GM03348 (cell line): ENCODE results near the gene NINJ2.
"Not testable (repeated sequence)": the region's sequence is repeated elsewhere in the genome, so short reads cannot be mapped to it uniquely, and the experiment has no call there.

ENCODE experiments used
- DNase-seq: peaks from one replicate; pipeline ENCODE4 v3.0.0; 2012; ENCODE audit warnings: low spot score

Gene NINJ2

GRCh38 chr12:586318-587071, 76.8 kb downstream of the NINJ2 start:
- DNase-seq = no peak

GRCh38 chr12:585062-586061, 77.9 kb downstream of the NINJ2 start:
- no peak for DNase-seq

- DNase-seq = no peak
Observed at GRCh38 chr12:583251-583869, 79.9 kb downstream of the NINJ2 start.

GRCh38 chr12:581746-582145, 81.5 kb downstream of the NINJ2 start:
- DNase-seq = no peak

GRCh38 chr12:581321-581720, 81.9 kb downstream of the NINJ2 start:
- no peak for DNase-seq

DNA sequence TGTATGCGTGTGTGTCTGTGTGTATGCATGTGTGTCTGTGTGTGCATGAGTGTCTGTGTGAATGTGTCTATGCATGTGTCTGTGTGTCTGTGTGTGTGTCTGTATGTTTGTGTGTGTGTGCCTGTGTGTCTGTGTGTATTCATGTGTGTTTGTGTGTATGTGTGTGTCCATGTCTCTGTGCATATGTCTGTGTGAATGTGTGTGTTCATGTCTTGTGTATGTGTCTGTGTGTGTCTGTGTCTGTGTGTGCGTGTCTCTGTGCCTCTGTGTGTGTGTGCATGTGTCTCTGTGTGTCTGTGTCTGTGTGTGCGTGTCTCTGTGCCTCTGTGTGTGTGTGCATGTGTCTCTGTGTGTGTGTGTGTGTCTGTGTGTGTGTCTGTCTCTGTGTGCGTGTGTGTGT, 82.4 kb downstream of the NINJ2 start:
- DNase-seq = no peak

DNA sequence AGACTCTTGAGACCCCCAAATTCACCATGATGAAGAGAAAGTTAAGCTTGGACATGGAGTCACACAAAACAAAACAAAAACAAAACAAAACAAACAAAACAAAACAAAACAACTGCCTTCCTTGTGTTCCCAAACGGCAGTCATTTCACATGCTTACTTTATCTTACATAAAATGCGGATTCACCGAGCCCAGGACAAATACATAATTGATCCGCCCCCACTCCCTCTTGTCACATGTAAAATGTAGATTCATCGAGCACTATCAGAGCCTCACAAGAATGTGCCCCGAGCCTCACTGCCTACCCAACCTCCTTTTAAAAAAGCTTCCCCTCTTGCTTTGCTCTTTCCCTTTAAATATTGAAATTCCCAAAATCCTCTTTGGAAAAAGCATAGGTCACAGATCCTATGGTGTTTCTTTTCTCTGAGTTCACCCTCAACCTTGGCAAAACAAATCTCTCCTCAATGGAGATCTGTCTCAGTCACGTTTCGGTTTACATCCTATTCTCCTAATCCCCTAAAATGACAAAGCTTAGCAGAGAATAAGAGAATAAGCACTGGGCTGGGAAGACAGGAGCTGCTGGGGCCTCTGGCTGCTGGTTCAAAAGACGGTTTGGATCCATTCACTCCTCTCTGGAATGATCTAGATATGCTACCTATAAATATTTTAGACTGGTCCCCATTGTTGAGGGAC, 83.7 kb downstream of the NINJ2 start:
- DNase-seq = no peak

DNA sequence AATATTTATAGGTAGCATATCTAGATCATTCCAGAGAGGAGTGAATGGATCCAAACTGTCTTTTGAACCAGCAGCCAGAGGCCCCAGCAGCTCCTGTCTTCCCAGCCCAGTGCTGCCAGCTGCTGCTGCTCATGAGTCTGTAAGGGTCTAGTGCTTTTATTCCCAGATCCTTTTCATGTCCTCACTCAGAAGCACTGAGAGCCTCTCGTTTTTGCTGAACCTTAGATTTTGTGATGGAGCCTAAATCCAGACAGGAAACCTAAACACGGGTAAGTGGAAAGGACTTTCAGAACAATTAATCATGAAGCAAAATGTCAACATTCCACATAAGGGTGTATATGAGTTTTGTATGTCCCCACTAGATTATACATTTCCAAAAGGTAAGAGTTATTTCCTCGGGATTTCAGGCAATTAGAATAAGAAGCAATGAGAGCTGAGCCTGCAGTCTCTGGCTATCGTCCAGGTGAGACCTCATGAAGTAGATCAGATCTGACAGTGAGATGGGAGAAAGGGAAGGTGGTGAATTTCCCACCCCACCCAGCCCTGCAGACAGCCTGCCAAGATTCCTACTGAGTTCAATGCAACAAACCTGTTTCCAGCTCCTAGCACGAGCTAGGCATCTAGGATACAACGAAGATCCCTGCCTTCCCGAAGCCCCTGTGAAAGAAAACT, 84.4 kb downstream of the NINJ2 start:
- DNase-seq = no peak

- not testable (repeated sequence) for DNase-seq
Observed at GRCh38 chr12:577994-578747, 85.1 kb downstream of the NINJ2 start.

DNA sequence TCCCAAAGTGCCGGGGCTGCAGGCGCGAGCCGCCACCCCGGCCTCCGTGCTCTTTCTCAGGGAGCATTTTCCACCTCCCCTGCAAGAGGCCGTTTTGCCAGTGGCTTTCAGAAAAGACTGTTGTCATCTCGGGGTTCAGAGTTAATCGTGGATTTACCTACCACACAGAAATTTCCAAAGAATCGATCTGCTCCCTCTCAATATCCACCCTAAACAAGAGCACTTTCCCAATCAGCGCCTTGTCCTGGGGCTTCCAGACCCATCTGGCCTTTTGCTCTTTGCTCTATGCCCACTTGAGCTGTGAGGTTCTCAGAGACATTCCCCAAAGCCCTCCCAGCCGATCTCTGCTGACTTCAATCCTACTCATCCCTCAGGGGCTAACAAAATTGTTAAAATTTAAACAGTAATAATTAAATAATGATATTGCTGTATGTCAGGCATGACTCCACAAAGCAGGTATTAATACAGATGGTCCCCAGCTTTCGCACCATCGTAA, 86.6 kb downstream of the NINJ2 start:
- DNase-seq = no peak

GRCh38 chr12:575948-576614, 87.2 kb downstream of the NINJ2 start:
- DNase-seq = peak; percentile 94

GRCh38 chr12:575129-575502, 88.1 kb downstream of the NINJ2 start:
- no peak for DNase-seq

- DNase-seq = peak; percentile 58
Observed at GRCh38 chr12:574475-575128, 88.6 kb downstream of the NINJ2 start.

DNA sequence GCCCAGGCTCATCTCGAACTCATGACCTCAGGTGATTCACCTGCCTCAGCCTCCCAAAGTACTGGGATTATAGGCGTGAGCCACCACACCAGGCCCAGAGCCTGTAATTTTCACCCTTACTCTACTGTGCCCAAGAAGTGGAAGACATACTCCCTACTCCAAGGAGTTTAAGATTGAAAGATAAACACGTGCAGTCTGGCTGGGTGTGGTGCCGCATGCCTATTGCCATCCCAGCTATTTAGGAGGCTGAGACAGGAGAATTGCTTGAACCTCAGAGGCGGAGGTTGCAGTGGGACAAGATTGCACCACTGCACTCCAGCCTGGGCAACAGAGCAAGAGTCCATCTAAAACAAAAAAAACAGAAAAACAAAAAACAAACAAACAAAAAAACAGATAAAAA, 90.0 kb downstream of the NINJ2 start:
- no peak for DNase-seq

DNA sequence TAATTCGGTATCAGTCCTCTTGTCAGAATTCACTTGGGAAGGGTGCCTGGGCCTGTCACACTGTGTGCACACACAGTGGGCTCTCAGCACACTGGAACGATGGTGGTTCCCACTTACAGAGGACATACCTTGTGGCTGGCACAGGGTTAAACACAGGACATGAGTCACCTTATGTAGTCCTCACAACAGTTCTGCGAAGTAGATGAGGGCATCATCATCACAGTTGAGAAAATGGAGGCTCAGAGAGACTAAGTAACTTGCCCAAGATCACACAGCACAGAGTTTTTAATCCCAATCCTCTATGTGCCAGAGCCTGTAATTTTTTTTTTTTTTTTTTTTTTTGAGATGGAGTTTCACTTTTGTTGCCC, 90.7 kb downstream of the NINJ2 start:
- DNase-seq = no peak

DNA sequence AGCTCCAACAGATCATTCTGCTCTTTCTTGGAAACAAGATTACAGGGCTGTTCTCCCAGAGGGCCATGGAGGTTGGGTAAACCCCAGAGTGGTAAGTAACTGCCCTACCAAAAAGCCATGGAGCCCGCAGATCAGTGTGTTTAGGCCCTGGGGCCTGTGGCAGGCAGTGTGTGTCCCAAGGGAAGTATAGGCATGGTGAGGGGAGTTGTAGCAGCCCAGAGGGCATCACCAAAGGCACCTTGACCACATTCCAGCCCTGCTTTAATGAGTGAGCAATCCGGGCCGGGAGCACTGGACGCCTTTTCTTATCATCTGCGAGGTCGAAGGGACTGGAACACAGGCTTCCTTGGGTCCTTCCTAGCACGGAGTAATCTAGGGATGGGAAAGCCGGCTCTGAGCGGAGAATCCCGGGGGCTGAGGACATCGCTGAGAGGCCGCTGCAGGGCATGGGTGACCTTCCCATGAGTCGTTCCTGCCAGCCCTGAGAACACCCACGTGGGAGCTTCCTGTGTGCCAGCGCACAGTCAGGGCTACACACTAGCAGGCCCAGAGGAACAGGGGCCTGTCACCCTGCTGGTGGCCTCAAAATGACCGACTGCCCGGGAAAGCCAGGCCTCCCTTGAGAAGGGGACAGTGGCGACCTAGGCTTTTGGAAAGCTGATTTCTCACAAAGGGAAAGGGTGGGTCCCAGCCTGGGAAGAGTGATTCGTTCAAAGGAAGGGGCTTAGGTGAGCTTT, 91.3 kb downstream of the NINJ2 start:
- no peak for DNase-seq

- peak; percentile 87 for DNase-seq
Observed at GRCh38 chr12:570921-571794, 92.1 kb downstream of the NINJ2 start.

DNA sequence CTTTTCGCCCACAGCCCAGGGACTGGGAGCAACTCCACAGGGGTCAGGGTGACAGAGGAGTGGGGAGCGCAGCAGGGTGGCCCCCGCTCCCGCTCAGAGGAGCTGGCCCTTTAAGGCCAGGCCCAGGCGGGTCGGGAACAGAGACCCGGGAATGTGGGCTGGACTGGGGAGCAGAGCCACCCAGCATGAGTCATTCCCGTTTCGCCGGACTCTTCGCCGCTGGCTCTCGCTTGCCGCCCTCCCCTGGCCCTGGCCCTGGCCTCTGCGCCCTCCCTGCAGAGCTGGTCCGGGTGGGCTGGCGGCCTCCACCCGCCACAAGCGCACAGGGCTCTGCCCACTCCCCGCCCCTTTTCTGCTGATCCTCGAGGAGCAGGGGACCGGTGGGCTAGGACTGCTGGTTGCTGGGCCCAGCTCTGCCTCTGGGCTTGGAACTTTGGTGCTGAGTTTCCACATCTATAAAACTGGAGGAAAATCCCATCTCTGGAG, 92.8 kb downstream of the NINJ2 start:
- peak; percentile 95 for DNase-seq
